Cerebellar cortex (tissue), 1 donor: ENCODE measurements around the gene LRG1.

Experiments used
- DNase-seq: peaks from one replicate; pipeline ENCODE4 v3.0.0-alpha.2; 2015; ENCODE audit warnings: low spot score

LRG1 gene, protein sequence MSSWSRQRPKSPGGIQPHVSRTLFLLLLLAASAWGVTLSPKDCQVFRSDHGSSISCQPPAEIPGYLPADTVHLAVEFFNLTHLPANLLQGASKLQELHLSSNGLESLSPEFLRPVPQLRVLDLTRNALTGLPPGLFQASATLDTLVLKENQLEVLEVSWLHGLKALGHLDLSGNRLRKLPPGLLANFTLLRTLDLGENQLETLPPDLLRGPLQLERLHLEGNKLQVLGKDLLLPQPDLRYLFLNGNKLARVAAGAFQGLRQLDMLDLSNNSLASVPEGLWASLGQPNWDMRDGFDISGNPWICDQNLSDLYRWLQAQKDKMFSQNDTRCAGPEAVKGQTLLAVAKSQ

GRCh38 chr19:4539693-4540581 is at the start of gene LRG1:
Gene LRG1, minus strand, starts transcription at chr19:4540036. Its CDS starts 23 bp downstream, at chr19:4540013.
- DNase-seq: no peak

- no peak for DNase-seq
These were observed 48.5 kb upstream of the LRG1 start for GRCh38 chr19:4588291-4588761.

- no peak for DNase-seq
These were observed 47.7 kb upstream of the LRG1 start for GRCh38 chr19:4587527-4587926.

DNA sequence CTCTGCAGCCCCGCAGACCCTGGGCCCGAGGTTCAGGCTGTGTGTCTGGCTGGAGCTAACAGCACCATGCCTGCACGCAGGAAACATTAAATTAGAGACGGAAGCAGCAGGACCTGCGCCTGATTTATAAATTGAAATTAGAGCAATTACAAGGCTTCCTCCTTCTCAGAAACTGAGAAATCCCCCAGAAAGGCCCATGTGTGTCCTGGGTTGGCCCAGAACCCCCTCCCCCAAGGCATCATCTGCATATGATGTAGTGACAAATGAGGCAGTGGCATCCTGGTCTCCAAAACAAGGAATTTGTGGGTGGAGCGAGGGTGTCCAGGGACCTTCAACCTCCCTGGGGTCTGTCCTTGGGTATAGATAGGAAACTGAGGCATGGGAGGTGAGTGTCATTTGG is 46.9 kb upstream of the LRG1 start:
- DNase-seq: no peak

GRCh38 chr19:4586245-4586644 is 46.4 kb upstream of the LRG1 start:
- no peak for DNase-seq

DNA sequence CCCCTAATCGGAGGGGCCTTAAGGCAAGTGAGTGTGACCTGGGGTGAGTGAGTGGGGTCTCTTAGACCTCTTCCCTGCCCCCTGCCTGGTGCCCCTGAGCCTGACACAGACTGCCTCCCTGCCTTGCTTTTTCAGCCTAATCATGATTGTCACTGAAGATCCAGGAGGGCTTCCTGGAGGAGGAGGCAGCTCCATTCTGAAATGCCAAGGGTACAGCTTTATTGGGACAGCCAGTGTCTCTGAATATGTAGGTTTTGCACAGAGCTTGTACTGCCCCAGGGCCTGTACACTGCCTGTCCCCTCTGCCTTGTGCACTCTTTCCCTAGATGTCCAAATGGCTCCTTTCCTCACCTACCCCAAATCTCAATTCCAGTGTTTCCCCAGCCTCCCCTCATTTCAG is 45.7 kb upstream of the LRG1 start:
- DNase-seq: no peak

DNA sequence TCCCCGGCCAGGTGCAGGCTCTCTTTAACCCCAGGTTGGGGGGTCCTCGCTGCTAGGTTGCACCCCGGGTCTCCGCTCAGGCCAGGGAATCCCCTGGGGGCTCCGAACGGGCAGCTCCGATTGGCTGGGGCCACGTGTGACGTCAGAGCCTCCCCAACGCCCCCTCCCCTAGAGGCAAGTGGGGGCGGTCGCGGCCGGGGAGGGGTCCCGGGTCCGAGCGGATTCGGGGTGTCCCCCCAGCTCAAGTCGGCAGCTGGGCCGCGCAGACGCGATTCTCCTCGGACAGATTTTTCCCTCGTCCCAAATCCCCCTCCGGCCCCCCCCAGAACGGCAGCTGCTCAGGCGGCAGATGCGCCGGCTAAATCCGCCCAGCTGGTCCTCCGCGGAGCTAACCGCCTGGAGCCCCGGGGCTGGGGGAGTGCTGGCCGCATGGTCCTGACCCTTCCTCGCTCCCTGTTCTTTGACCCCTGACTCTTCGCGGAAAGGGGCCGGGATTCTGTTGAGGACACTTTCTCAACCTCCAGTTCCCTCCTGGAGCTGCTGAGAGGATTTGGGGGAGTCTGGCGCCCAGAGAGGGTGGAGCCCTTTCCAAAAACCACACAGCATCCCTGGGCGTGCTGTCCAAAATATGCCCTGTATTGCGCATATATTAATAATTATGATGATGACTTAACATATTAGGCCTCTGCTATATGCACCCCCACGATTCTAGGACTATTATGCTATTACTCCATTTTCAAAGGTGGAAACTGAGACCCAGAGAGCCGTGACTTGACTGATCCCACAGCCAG is 45.0 kb upstream of the LRG1 start:
- DNase-seq: no peak

- no peak for DNase-seq
These were observed 44.3 kb upstream of the LRG1 start for GRCh38 chr19:4583961-4584669.

DNA sequence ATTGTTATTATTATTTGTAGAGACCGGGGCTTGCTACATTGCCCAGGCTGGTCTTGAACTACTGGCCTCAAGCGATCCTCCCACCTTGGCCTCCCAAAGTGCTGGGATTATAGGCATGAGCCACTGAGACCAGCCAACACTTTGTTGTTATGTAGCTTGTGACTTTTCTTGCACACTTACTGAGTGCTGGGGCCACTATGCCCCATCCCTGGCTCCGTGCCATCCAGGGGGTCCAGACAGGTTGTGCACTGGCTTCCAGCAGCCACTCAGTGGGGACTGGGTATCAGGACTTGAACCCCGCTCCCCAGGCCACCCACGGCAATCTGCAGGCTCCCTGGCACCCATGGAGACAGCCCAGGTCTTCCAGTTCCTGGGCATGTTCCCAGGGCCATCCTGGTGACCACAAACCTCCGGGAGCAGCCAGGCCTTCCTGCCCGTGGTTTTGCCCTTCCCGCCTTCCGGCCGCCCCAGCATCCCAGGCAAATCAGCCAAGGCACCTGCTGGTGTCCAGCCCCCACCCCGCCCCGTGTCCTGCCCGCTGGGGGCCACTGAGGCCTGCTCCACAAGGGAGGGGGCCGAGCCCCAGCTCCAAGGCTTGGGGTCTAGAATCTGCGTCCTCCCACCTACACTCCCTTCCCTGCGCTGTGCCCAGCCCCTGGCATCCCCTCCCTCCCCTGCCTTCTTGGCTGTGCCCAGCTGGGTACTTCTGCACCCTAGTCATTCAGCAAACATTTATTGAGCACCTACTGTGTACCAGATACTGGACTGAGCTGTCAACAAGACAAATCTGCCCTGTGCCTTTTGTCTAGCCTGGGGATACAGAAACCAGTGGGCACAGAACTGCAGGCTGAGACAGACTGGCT is 43.4 kb upstream of the LRG1 start:
- DNase-seq: no peak

GRCh38 chr19:4581666-4582553 is 42.1 kb upstream of the LRG1 start:
- peak; percentile 62 for DNase-seq

- DNase-seq: no peak
These were observed 41.3 kb upstream of the LRG1 start for GRCh38 chr19:4580961-4581665.

- DNase-seq: no peak
These were observed 40.4 kb upstream of the LRG1 start for GRCh38 chr19:4580021-4580901.

GRCh38 chr19:4579389-4579788 is 39.6 kb upstream of the LRG1 start:
- DNase-seq: no peak

DNA sequence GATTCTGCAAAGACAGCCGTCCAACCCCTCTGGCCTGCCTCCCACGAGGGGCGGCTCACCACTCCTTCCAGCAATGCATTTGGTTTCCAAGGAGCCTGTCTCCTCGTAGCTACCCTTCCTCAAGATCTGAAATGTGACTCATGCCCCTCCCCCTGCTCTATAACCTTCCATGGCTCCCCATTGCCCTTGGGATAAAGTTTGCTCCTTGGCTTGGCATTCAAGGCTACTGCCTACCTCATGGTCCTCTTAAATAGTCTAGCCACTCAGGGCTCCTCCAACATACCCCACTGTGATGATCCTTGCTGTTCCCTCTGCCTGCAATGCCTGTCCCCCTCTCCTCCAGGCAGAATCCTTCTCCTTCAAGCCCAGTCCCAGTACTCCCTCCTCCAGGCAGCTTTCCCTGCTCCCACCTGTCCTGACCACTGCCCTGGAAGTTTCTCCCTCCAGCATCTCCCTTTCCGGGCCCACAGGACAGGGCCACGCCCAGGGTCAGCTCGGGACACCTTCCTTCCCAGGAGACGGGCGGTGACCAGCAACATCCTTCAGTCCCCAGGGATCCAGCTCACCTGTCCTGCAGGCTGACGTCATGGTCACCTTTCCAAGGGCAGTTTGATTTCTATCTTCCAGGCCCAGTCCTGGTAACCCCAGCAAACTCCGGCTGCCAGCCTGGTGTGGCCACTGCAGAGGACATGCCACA is 38.9 kb upstream of the LRG1 start:
- no peak for DNase-seq

DNA sequence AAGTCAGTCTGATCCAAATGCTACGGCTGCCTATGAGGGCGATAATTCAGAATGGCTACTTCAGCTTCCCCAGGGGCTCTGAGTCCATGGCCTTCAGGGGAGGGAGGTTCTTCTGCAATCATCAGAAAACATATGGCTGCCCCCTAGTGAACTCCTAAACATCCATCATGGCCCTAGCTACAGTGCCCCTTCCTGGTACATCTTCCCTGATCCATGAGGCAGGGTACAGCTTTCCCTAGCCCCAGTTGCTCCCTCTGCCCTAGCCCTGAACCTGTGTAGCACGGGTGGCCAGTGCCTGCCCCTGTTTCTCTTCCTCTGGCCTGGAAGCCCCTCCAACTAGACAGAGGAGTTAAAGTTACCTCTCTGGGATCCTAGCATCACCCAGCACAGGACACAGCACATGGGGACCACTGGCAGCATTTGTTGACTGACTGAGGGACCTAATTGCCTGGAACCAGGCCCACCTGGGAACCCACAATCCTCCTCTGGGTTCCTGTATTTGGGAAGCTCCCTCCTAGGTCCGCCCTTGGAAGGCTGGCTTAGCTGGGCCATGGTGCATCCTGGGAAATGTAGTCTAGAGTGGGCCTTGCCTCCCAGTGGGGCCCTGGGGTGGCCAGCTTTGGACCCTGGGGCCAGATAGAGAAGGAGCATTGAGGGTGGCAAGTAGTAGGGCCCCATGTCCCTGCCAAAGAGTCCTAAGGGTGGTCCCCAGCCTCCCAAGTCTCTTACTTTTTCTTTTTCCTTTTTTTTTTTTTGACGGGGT is 37.4 kb upstream of the LRG1 start:
- no peak for DNase-seq
